Inflammatory macrophage treated with lipopolysaccharide for 4 hours (primary cell): ENCODE data around the gene ZNF32.
A peak's percentile ranks its signal among the peaks of the same experiment; 100 is the strongest.
"Not testable (repeated sequence)": the region's sequence is repeated elsewhere in the genome, so short reads cannot be mapped to it uniquely, and the experiment has no call there.

Experiments
- DNase-seq: peaks from one replicate; pipeline ENCODE4 v3.0.0-alpha.2; 2020

Gene ZNF32

GRCh38 chr10:43679509-43679908 lies 30.8 kb upstream of the ZNF32 start:
- no peak for DNase-seq

- DNase-seq = no peak
Observed at GRCh38 chr10:43678654-43679053, 30.0 kb upstream of the ZNF32 start.

- DNase-seq = no peak
Observed at GRCh38 chr10:43676901-43677300, 28.2 kb upstream of the ZNF32 start.

GRCh38 chr10:43676331-43676730 lies 27.6 kb upstream of the ZNF32 start:
- no peak for DNase-seq

GRCh38 chr10:43674553-43675210 lies 26.0 kb upstream of the ZNF32 start:
- no peak for DNase-seq

GRCh38 chr10:43673471-43673870 lies 24.8 kb upstream of the ZNF32 start:
- DNase-seq = no peak

GRCh38 chr10:43671659-43672531 lies 23.2 kb upstream of the ZNF32 start:
- peak; percentile 56 for DNase-seq

- DNase-seq = no peak
Observed at GRCh38 chr10:43669386-43669785, 20.7 kb upstream of the ZNF32 start.

GRCh38 chr10:43667761-43668386 lies 19.2 kb upstream of the ZNF32 start:
- DNase-seq = no peak

GRCh38 chr10:43667317-43667731 lies 18.6 kb upstream of the ZNF32 start:
- DNase-seq = no peak

- DNase-seq = no peak
Observed at GRCh38 chr10:43666552-43666951, 17.9 kb upstream of the ZNF32 start.

GRCh38 chr10:43665054-43665453 lies 16.4 kb upstream of the ZNF32 start:
- DNase-seq = no peak

GRCh38 chr10:43658227-43658626 lies 9.5 kb upstream of the ZNF32 start:
- DNase-seq = no peak

GRCh38 chr10:43655311-43655710 lies 6.6 kb upstream of the ZNF32 start:
- no peak for DNase-seq

GRCh38 chr10:43653746-43654145 lies 5.1 kb upstream of the ZNF32 start:
- no peak for DNase-seq

GRCh38 chr10:43649185-43649523 lies 473 bp upstream of the ZNF32 start:
- no peak for DNase-seq

GRCh38 chr10:43648095-43648397 lies 635 bp downstream of the ZNF32 start:
- DNase-seq = no peak

- DNase-seq = no peak
Observed at GRCh38 chr10:43647576-43647975, 1.1 kb downstream of the ZNF32 start.

GRCh38 chr10:43645866-43646265 lies 2.8 kb downstream of the ZNF32 start:
- no peak for DNase-seq

GRCh38 chr10:43644252-43644651 lies 4.4 kb downstream of the ZNF32 start:
- DNase-seq = no peak

- DNase-seq = no peak
Observed at GRCh38 chr10:43640603-43641002, 8.1 kb downstream of the ZNF32 start.

- not testable (repeated sequence) for DNase-seq
Observed at GRCh38 chr10:43635816-43636215, 12.9 kb downstream of the ZNF32 start.

GRCh38 chr10:43628956-43629355 lies 19.7 kb downstream of the ZNF32 start:
- DNase-seq = no peak

GRCh38 chr10:43627942-43628341 lies 20.7 kb downstream of the ZNF32 start:
- DNase-seq = no peak
